ENCODE measurements around the gene FAT1.

- TF ChIP-seq CTCF (IDR thresholded peaks at IDR 0.05; ENCODE audit: low read depth, low read length, poor library complexity, severe bottlenecking) (no peak), EZH2phosphoT487 (IDR thresholded peaks at IDR 0.05; ENCODE audit: borderline replicate concordance, low read length) (no peak)
Measured at GRCh38 chr4:186727977-186728519, 4.4 kb upstream of the FAT1 start.

Data from DOHH2 (cell line).